ENCODE results near the gene VPS37C.

DNA sequence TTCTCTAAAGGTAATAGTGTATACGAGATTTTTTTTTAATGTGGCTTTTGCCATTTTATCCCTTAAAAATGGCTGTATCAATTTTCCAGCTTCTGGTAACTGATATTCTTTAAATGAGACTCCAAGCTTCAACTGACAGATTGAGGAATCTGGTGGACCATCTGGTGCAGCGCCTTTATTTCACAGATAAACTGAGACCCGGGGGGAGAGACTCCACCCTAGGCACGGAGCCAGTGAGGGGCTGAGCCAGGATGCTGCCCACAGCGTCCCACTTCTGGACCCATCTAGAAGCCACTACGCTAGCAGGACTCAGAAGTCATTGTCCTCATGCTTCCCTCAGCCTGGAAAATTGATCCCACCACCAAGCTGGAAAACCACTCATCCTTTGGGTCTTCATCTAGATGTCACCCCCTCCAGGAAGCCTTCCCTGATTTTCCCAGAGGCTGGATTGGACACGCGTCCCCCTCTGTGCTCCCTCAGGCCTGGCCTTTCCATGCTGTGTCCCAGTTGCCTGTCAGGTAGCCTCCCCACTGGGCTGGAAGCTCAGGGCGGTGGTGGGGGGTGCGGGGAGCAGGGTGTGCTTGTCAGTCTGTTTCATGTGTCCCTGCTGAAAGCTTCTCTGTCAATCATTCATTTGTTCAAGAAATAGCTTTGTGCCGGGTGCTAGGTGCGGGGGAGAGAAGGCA lies 71.3 kb downstream of the VPS37C start:
- TF ChIP-seq, protein P1, sequence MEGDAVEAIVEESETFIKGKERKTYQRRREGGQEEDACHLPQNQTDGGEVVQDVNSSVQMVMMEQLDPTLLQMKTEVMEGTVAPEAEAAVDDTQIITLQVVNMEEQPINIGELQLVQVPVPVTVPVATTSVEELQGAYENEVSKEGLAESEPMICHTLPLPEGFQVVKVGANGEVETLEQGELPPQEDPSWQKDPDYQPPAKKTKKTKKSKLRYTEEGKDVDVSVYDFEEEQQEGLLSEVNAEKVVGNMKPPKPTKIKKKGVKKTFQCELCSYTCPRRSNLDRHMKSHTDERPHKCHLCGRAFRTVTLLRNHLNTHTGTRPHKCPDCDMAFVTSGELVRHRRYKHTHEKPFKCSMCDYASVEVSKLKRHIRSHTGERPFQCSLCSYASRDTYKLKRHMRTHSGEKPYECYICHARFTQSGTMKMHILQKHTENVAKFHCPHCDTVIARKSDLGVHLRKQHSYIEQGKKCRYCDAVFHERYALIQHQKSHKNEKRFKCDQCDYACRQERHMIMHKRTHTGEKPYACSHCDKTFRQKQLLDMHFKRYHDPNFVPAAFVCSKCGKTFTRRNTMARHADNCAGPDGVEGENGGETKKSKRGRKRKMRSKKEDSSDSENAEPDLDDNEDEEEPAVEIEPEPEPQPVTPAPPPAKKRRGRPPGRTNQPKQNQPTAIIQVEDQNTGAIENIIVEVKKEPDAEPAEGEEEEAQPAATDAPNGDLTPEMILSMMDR (IDR thresholded peaks at IDR 0.05; ENCODE audit: insufficient read depth, low read length), result no peak
- TF ChIP-seq POLR2AphosphoS5 (IDR thresholded peaks at IDR 0.05; ENCODE audit: low read depth) (no peak), REST (IDR thresholded peaks at IDR 0.05; ENCODE audit: insufficient replicate concordance, low read depth) (no peak)

Data from HL-60 (cell line).